Adrenal gland (tissue), 5 donors: ENCODE data around the gene GSE1.

Experiments
- CTCF ChIP-seq, 6 experiments: fragments of 450-650 bp in 4 of 6; fragments of 200-600 bp in 2 of 6; sonication (generic) in 1 of 6; IDR thresholded peaks; 1 replicate in 5 of 6; 2 replicates in 1 of 6; pipeline versions ENCODE4 v1.5.1 to v1.8.0; 2016 to 2021; ENCODE audit warnings: antibody characterized with exemption in 6 of 6, mild to moderate bottlenecking in 2 of 6, moderate library complexity in 1 of 6
- POLR2A ChIP-seq, 2 donors: fragments of 450-650 bp; IDR thresholded peaks; one replicate each; pipeline ENCODE4 v1.6.1; 2017; ENCODE audit warnings: antibody characterized with exemption in 2 of 2, mild to moderate bottlenecking in 2 of 2, moderate library complexity in 1 of 2
- donor health status: DM: no; HTN: no; CAD: no.

GRCh38 chr16:85595812-85596502, 17.2 kb upstream of the GSE1 start:
- TF ChIP-seq CTCF (IDR thresholded peaks at IDR 0.05) (no peak), POLR2A (IDR thresholded peaks at IDR 0.05) (no peak)
